HFF-Myc (cell line): ENCODE results near the gene LIPH.
A peak's percentile ranks its signal among the peaks of the same experiment; 100 is the strongest.

ENCODE experiments used
- DNase-seq: peaks from one replicate; pipeline ENCODE4 v3.0.0-alpha.2; 2011; ENCODE audit warnings: low read depth; ENCODE audit errors: extremely low read depth
- H3K4me3 ChIP-seq: replicated peaks from 2 replicates; pipeline ENCODE4 v1.5.1; 2011; ENCODE audit warnings: low read depth, mild to moderate bottlenecking, control low read depth, low read length
- CTCF ChIP-seq: IDR thresholded peaks from 2 replicates; pipeline ENCODE4 v1.5.1; 2012; ENCODE audit warnings: mild to moderate bottlenecking, low read depth, low read length, control low read depth; ENCODE audit errors: missing control alignments

LIPH gene

GRCh38 chr3:185502987-185503386 is 49.4 kb downstream of the LIPH start:
- DNase-seq = no peak
- H3K4me3 ChIP-seq = no peak overlapping the region

GRCh38 chr3:185498503-185499396 is 53.6 kb downstream of the LIPH start, which contains the start of gene TMEM41A:
TMEM41A (minus strand) TSS chr3:185499035; CDS start chr3:185498961, 74 bp downstream.
- TF ChIP-seq CTCF = no peak
- peak within 1 kb of the TSS; percentile 77 for H3K4me3 ChIP-seq

More at GRCh38 chr3:185502987-185503386, 49.4 kb downstream of the LIPH start:
- no peak for TF ChIP-seq CTCF

DNA sequence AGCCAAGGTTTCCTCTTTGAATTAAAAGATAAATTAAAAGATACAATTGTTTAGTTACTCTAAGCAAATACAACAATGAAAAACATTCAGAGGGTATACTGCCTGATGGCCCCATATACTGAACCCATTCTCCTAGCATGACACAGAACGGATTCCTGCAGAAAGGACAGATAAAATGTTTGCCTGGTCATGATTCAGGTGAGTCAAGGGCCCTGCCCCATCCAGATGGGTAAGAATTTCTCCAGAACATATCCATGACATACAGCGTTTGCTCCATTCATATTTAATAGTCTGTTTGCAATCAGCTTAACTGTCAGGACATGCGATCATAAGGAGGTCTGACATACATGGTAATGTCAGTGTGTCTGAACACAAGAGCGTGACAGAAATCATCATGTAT is 62.1 kb downstream of the LIPH start:
- H3K4me3 ChIP-seq = no peak overlapping the region
- TF ChIP-seq CTCF = no peak
- no peak for DNase-seq

More at GRCh38 chr3:185498503-185499396, 53.6 kb downstream of the LIPH start, which contains the start of gene TMEM41A:
- DNase-seq = peak; percentile 48

DNA sequence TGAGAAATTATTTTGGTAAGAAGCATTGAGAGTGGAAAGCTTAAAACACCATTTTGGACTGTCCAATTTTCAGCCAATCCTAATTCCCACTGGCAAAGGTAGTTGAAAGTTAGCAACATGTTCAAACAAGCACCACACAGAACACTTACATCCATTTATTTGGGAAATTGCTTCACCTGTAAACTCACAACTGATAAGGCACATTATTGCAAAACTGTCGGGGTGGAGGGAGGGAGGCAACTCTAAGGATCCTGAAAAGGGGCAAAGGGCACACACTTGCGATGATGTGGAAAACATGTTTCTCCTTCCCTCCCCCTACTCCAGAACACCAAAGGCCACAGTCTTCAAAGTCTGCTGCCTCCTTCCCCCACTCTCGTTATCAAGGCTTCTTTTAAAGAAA is 62.9 kb downstream of the LIPH start:
- TF ChIP-seq CTCF = no peak
- no peak overlapping the region for H3K4me3 ChIP-seq
- no peak for DNase-seq

DNA sequence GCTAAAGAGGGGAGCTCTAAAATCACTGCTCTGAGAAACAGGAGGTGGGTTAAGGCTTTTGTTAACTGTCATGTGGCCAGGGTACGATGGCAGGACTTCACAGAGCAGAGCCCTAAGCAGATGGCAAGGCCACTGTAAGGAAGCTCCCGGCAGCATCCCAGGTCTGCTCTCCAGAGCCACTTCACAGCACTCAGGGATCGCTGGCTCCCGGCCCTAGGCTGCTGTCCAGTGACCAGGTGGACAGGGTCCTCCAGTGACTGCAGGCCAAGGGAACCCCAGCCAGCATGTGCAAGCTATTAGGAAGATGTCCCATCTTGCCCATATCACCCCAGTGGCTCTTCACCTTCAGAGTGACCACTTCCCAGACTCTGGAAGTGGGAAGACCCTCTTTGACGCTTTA is 63.9 kb downstream of the LIPH start:
- DNase-seq = no peak
- no peak for TF ChIP-seq CTCF
- H3K4me3 ChIP-seq = no peak overlapping the region

DNA sequence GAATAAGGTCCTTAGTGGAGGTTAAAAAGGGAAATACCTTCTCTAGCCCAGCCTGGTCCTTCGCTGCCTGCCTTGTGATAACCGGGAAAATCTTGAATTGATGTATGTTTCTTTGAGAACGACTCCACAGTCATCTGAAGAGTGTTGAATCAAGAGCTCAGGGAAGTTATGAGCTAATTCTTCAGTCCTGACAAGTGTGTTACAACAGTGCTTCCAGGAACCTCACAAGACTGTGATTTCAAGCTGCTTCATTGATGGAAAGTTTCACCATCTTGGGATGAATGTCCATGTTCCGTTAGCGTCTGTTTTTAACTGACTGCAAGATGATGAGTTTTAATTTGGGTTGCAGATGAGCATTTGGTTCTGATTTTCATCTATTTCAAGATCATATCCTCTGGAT is 66.0 kb downstream of the LIPH start:
- no peak overlapping the region for H3K4me3 ChIP-seq
- no peak for TF ChIP-seq CTCF
- DNase-seq = no peak
